ENCODE measurements around the gene LZTS2.

LZTS2 gene

GRCh38 chr10:101014966-101015581 lies 15.5 kb downstream of the LZTS2 start:
- peak; percentile 76 for DNase-seq

GRCh38 chr10:101015582-101015973 lies 16.0 kb downstream of the LZTS2 start:
- no peak for DNase-seq

GRCh38 chr10:101016814-101017213 lies 17.2 kb downstream of the LZTS2 start:
- no peak for DNase-seq

- peak; percentile 35 for DNase-seq
Measured at GRCh38 chr10:101018118-101018599, 18.6 kb downstream of the LZTS2 start.

GRCh38 chr10:101018600-101019439 lies 19.2 kb downstream of the LZTS2 start:
- DNase-seq, result peak; percentile 95

- no peak for DNase-seq
Measured at GRCh38 chr10:101019440-101019703, 19.8 kb downstream of the LZTS2 start.

GRCh38 chr10:101020427-101021075 lies 20.9 kb downstream of the LZTS2 start:
- DNase-seq, result no peak

- no peak for DNase-seq
Measured at GRCh38 chr10:101021239-101021638, 21.6 kb downstream of the LZTS2 start.

GRCh38 chr10:101021692-101022251 lies 22.2 kb downstream of the LZTS2 start:
- no peak for DNase-seq

- DNase-seq, result no peak
Measured at GRCh38 chr10:101022967-101023705, 23.5 kb downstream of the LZTS2 start.

GRCh38 chr10:101027106-101027720 lies 27.6 kb downstream of the LZTS2 start:
- no peak for DNase-seq

GRCh38 chr10:101028446-101029337 lies 29.1 kb downstream of the LZTS2 start:
- DNase-seq, result no peak

GRCh38 chr10:101029520-101030295 lies 30.1 kb downstream of the LZTS2 start:
- peak; percentile 26 for DNase-seq

- peak; percentile 35 for DNase-seq
Measured at GRCh38 chr10:101030496-101031127, 31.0 kb downstream of the LZTS2 start.

- peak; percentile 97 for DNase-seq
Measured at GRCh38 chr10:101031128-101031795, 31.7 kb downstream of the LZTS2 start, which contains the start of the genes PDZD7 and SFXN3. PDZD7 (minus strand) TSS chr10:101031129; CDS start chr10:101030219, 910 bp downstream. SFXN3 (plus strand) TSS chr10:101031234; CDS start chr10:101034695, 3,461 bp downstream.

GRCh38 chr10:101031796-101032636 lies 32.4 kb downstream of the LZTS2 start:
- DNase-seq, result peak; percentile 85

GRCh38 chr10:101032637-101033224 lies 33.1 kb downstream of the LZTS2 start:
- peak; percentile 83 for DNase-seq

- DNase-seq, result no peak
Measured at GRCh38 chr10:101033276-101033675, 33.7 kb downstream of the LZTS2 start.
